ENCODE measurements around the gene MMP10.

- TF ChIP-seq CTCF (IDR thresholded peaks at IDR 0.05) (no peak), MAX (CRISPR knock-in tag; IDR thresholded peaks at IDR 0.05) (no peak), CREM (CRISPR knock-in tag; IDR thresholded peaks at IDR 0.05) (no peak), SP1 (CRISPR knock-in tag; conservative IDR thresholded peaks at IDR 0.05) (no peak), FOXP4 (CRISPR knock-in tag; IDR thresholded peaks at IDR 0.05) (no peak), ZNF532 (CRISPR knock-in tag; IDR thresholded peaks at IDR 0.05; ENCODE audit: borderline replicate concordance) (no peak), NR1H2 (CRISPR knock-in tag; IDR thresholded peaks at IDR 0.05) (no peak), E2F4 (CRISPR knock-in tag; IDR thresholded peaks at IDR 0.05; ENCODE audit: borderline replicate concordance, low read depth) (no peak), NR3C1 (CRISPR knock-in tag; conservative IDR thresholded peaks at IDR 0.05; ENCODE audit: low read depth) (no peak), MLX (CRISPR knock-in tag; IDR thresholded peaks at IDR 0.05) (no peak), ZNF263 (CRISPR knock-in tag; IDR thresholded peaks at IDR 0.05; ENCODE audit: low read depth) (no peak), CREB1 (CRISPR knock-in tag; IDR thresholded peaks at IDR 0.05) (no peak), NFYB (CRISPR knock-in tag; conservative IDR thresholded peaks at IDR 0.05; ENCODE audit: low read depth) (no peak)
Observed at GRCh38 chr11:102812188-102812587, 31.8 kb upstream of the MMP10 start.

Data from WTC11 (cell line).